A549 treated with AZD9567 at 1 μM for 4 hours (cell line): Measurements from ENCODE around the gene MYOZ3. TPM values are rescaled to one million over a fixed set of nuclear protein-coding genes. Genes with fewer than 3 reads are reported as not detected.

Source experiments
- total RNA-seq: library from RNA; stranded (reverse); fragments of 200-300 nt; extraction: Qiagen RNA extraction; gene quantifications from 5 replicates; pipeline ENCODE4 v1.2.3, GENCODE V29; 2022; ENCODE audit not compliant: insufficient read depth

The MYOZ3 gene, protein sequence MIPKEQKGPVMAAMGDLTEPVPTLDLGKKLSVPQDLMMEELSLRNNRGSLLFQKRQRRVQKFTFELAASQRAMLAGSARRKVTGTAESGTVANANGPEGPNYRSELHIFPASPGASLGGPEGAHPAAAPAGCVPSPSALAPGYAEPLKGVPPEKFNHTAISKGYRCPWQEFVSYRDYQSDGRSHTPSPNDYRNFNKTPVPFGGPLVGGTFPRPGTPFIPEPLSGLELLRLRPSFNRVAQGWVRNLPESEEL
- 0.02 to 0.06 TPM (median 0.02 TPM) in 3 of 5 replicates, not detected in the others for total RNA-seq

DNA sequence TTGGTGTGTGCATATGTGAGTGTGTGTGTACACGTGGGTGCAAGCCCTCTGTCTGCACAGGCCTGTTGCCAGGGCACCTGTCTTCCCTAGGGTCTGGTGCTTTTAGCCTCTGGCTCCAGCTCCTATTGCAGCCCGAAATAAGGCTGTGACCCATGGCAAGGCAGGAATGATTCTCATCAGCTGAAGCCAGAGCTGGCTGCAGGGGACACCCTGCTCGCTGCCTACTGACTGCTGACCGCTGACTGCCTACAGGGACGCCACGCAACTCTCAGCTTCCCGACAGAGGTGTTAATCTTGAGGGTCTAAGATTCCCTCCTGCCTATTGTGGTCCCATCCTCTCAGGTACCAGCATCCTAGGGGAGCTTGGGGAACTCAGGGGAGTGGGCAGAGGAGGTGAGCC, at the start of gene MYOZ3:
Gene MYOZ3, plus strand, starts transcription at position 166 of the 400 bp plus-strand sequence. CDS start 1,691 bp downstream, outside the sequence.

DNA sequence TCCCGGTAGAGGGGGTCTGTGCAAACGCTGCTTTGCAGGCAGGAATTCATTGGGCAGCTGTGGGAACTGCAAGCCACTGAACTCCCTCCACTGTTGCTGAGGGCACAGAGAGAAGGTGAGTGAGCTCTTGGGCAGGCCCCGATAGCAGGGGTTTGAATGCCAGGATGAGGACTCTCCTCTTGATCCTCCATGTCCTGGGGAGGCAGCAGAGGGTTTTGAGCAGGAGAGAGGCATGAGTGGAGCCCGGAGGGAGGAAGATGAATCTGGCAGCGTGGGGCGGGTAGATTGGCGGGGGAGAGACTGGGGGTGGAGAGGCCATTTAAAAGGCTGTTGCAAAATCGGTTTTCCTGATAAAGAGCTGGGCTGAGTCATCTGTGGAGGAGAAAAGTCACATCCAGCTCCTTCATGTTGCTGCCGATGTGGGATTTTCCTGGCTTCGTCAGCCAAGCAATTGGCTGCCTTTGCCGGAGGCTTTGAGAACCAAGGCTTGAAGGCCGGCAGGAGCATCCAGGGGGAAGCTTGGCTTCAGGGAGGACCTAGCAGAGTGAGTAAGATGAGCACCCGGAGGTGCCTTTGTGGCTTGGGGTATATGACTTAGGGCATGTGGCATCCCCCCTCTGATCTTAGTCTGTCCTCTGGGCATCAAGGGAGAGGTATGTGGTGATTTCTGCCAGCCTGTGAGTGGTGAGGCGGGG, 20.6 kb upstream of the MYOZ3 start, which contains the start of gene SYNPO:
Gene SYNPO, plus strand, starts transcription at position 350 of the 695 bp plus-strand sequence. CDS start 7,616 bp downstream, outside the sequence.

DNA sequence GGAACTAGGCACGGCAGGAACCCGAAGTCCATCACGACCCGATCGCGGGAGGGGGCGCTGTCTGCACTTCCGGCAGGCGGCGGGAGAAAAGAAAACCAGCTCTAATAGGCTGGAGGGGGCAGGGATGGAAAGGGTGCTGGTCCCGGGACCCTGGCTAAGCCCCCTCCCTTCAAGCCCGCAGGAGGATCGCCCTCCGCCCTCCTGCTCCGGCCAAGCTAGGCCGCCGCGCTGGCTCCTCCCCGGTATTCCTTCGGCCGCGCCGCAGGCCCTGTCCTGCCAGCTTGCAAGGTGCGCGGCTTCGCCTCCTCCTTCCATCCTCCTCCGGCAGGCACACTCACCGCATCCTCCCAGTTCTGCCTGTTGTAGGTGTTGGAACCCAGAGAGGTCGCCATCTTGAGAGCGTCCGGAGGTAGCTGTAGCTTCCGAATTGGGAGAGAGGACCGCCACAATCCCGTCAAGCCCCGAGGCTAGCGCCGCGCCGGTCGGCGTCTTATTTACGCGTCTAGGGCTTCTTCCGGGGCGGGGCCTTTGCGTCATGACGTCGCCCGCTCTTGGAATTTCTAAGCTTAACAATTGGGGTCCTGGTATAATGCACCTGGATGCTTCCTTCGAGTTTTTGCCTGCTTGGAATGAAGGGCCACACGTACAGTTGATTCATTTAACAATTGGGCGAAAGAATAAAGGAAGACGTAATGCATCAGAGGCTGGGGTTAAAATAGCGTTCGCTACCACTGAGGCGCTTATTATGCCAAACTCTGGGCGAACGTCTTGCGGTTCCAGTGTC, 39.7 kb downstream of the MYOZ3 start, which contains the start of gene RBM22:
Gene RBM22, minus strand, starts transcription at position 469 of the 784 bp plus-strand sequence. Its CDS starts 77 bp downstream, at position 392.

Other genes starting within 250 kb of the MYOZ3 start
- 0.09 to 0.17 TPM (median 0.10 TPM) in 4 of 5 replicates, not detected in the other for gene CD74, start 248.3 kb upstream of the MYOZ3 start, total RNA-seq
- gene RPS14, start 211.5 kb upstream of the MYOZ3 start, total RNA-seq: 2,476 to 3,076 TPM (median 2,996 TPM) in 5 replicates
- gene NDST1, start 153.1 kb upstream of the MYOZ3 start, total RNA-seq: 43.9 to 55.7 TPM (median 53.4 TPM) in 5 replicates
- gene SYNPO, start 20.6 kb upstream of the MYOZ3 start, total RNA-seq: 17.6 to 22.8 TPM (median 19.1 TPM) in 5 replicates
- gene RBM22, start 39.8 kb downstream of the MYOZ3 start, total RNA-seq: 44.1 to 78.1 TPM (median 46.8 TPM) in 5 replicates
- gene DCTN4, start 97.8 kb downstream of the MYOZ3 start, total RNA-seq: 16.1 to 28.5 TPM (median 17.6 TPM) in 5 replicates
- 8.0 to 11.4 TPM (median 9.0 TPM) in 5 replicates for gene SMIM3, start 117.5 kb downstream of the MYOZ3 start, total RNA-seq
- 0.14 to 0.36 TPM (median 0.22 TPM) in 4 of 5 replicates, not detected in the other for gene IRGM, start 185.3 kb downstream of the MYOZ3 start, total RNA-seq
- 1.8 to 2.6 TPM (median 2.4 TPM) in 5 replicates for gene ZNF300, start 243.7 kb downstream of the MYOZ3 start, total RNA-seq